CD1c-positive myeloid dendritic cell (primary cell): Measurements from ENCODE around the gene PRSS35.
A peak's percentile ranks its signal among the peaks of the same experiment; 100 is the strongest.
"Not testable (repeated sequence)": the region's sequence is repeated elsewhere in the genome, so short reads cannot be mapped to it uniquely, and the experiment has no call there.

Source experiments
- DNase-seq: peaks from one replicate; pipeline ENCODE4 v3.0.0-alpha.2; 2016; ENCODE audit errors: extremely low spot score

PRSS35 gene

GRCh38 chr6:83511901-83512681 is at the start of gene PRSS35:
Gene PRSS35 (plus strand): TSS chr6:83512534. CDS start chr6:83523442, 10,908 bp downstream.
- peak; percentile 22 for DNase-seq

GRCh38 chr6:83463886-83464285 is 48.4 kb upstream of the PRSS35 start:
- peak; percentile 59 for DNase-seq

GRCh38 chr6:83464381-83465140 is 47.8 kb upstream of the PRSS35 start:
- no peak for DNase-seq

- peak; percentile 41 for DNase-seq
Observed at GRCh38 chr6:83466328-83466727, 46.0 kb upstream of the PRSS35 start.

GRCh38 chr6:83467620-83468036 is 44.7 kb upstream of the PRSS35 start:
- peak; percentile 94 for DNase-seq

GRCh38 chr6:83470001-83470400 is 42.3 kb upstream of the PRSS35 start:
- DNase-seq, result peak; percentile 26

GRCh38 chr6:83470587-83470986 is 41.7 kb upstream of the PRSS35 start:
- DNase-seq, result no peak

GRCh38 chr6:83472767-83473166 is 39.6 kb upstream of the PRSS35 start:
- no peak for DNase-seq

GRCh38 chr6:83474309-83474708 is 38.0 kb upstream of the PRSS35 start:
- DNase-seq, result no peak

- no peak for DNase-seq
Observed at GRCh38 chr6:83476971-83477370, 35.4 kb upstream of the PRSS35 start.

- DNase-seq, result no peak
Observed at GRCh38 chr6:83479389-83479788, 32.9 kb upstream of the PRSS35 start.

GRCh38 chr6:83480470-83480869 is 31.9 kb upstream of the PRSS35 start:
- DNase-seq, result no peak

GRCh38 chr6:83481938-83482337 is 30.4 kb upstream of the PRSS35 start:
- not testable (repeated sequence) for DNase-seq

GRCh38 chr6:83488448-83488847 is 23.9 kb upstream of the PRSS35 start:
- no peak for DNase-seq

GRCh38 chr6:83488861-83489260 is 23.5 kb upstream of the PRSS35 start:
- DNase-seq, result no peak

- no peak for DNase-seq
Observed at GRCh38 chr6:83490217-83490807, 22.0 kb upstream of the PRSS35 start.

GRCh38 chr6:83505356-83505755 is 7.0 kb upstream of the PRSS35 start:
- DNase-seq, result peak; percentile 82

- DNase-seq, result no peak
Observed at GRCh38 chr6:83509441-83509840, 2.9 kb upstream of the PRSS35 start.

- no peak for DNase-seq
Observed at GRCh38 chr6:83510791-83511190, 1.5 kb upstream of the PRSS35 start.

GRCh38 chr6:83511266-83511665 is 1.1 kb upstream of the PRSS35 start:
- no peak for DNase-seq

GRCh38 chr6:83514466-83514865 is 2.1 kb downstream of the PRSS35 start:
- no peak for DNase-seq

GRCh38 chr6:83514866-83515466 is 2.6 kb downstream of the PRSS35 start:
- peak; percentile 80 for DNase-seq
